Measurements from ENCODE around the gene CTRL.
"Not testable (repeated sequence)": the region's sequence is repeated elsewhere in the genome, so short reads cannot be mapped to it uniquely, and the experiment has no call there.

Gene CTRL

DNA sequence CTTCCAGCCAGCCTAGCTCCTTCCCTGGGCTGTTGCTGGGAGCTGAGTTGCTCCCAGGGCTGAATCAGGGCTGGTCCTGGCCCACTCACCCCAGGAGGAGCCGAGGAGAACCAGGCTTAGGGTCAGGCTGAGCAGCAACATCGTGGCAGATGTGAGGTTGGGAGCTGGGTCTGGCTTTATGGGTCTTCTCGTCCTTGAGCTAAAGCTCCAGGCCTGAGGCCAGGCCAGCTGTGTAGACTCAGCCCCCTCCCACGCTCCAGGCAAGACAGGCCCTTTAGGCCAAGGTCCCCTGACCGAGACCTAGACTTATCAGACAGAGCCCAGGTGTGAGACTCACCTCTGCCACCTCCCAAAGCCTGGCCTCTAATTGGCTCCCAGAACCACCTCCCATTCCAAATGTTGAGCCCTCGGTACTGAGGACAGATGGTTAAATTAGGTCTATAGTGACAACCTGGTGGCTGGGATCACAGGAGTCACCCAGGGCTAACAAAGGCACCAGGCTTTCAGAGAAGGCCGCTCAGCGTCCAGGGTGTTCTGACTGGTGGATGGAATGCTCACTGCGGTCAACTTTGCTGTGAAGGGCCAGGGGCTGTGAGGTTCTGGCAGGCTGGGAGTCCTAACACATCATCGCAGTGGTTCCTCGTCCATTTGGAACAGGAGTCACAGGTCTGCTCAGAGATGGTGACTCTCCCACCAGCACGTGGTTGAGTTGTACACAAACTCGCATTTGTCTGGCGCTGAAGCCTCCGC is at the start of gene CTRL:
Gene CTRL, minus strand, starts transcription at position 151 of the 750 bp plus-strand sequence. Its CDS starts 10 bp downstream, at position 141.
- DNase-seq: no peak

DNA sequence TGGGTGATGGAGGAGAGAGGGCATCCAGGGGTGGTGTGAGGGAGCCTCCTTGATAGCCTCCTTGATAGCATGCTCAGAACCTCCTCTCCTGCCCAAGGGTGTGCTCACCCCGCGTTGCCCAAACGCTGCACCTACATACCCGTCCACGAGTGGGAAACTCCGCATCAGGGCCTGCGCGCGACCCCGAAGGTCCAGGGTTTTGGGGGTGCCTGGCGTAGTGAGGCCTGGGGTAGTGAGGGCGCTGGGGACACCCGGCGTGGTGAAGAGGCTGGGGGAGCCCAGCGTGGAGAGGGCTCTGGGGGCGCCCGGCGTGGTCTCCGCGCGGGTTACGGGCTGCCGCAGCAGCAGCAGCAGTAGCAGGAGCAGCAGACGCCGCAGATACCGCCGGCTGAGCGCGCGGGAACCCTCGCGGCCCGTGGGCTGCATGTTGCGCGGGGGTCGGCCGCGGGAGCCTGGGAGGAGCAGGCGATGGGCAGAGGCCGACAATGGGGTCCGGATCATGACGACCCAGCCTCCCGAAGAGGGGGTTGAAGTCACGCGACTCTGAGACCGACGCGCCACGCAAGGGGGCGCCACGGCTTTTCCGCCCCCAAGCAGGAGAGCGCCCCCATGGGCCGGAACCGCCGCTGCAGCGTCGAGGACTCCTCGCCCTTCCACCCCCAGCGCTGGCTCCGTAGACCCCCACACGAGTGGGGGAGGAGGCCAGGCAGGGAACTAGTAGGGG is 48.5 kb upstream of the CTRL start, which contains the start of gene DPEP3:
Gene DPEP3, minus strand, starts transcription at position 545 of the 724 bp plus-strand sequence. Its CDS starts 119 bp downstream, at position 426.
- DNase-seq: no peak

DNA sequence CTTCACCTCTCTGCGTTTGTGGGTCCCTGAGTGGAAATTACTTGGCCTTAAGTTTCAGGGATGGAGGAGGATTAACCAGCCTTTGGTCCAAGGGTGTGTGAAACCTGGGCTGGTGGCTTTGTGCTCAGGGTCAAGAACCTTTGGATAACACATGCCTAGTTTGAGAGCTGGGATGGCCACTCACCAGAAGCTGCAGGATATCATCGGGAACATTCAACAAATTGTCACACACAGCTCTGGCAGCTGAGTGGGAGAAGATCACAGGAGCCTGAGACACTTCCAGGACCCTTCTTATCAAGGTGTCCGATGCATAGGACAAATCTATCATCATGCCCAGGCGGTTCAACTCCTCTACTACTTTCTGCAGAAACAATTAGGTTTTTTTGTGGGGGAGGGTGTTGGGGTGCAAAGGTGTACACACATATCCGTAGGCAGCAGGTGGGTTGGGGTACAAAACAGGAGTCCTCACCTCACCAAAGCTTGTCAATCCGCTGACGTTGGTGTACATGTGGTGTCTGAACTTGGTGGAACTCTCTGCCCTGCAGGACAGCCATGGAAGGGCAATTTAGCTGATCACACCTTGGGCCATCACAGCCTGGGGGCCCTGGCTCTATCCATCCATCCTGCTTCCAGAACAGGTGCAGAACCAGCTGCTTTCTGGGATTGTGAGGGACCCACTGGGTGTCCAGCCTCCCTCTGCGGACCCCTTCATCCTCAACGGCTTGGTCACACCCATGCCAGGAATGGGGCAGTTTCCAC is 46.0 kb upstream of the CTRL start:
- no peak for DNase-seq

DNA sequence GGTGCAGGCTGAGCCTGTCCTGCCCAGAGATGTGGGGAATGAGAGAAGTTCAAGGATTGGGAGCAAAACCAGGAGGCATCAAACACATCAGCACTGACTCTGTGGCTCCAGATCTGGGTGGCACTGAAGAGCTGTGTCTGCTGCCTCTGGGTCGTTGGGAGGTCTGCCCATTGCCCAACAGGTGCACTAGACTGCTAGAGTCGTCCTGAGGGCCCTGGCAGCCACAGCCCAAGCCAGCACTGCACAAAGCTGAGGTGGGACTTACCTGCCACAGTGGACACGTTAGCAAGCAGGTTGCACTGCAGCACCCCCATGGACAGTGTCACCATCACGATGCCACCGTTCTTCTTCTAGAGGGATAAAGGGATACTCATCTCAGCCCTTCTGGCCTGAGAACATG is 45.3 kb upstream of the CTRL start:
- no peak for DNase-seq

DNA sequence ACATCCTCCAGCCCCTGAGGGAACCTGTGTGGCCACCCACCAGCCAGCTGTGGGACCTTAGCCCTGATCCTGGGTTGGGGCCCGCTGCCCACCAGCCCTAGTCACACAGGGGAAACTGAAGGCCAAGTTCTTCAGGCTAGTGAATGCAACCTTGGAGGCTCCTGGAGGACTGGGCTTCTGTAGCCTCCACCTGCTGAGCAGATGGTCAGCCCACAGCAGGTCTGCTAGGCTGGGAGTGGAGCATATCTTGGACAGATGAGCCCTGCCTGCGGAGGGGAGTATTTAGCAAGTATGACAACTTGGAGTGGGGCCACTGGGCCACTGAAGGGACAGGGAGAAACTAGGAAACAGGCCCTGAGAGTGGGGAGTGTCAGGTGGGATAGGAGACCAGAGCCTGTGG is 44.5 kb upstream of the CTRL start:
- DNase-seq: no peak

DNA sequence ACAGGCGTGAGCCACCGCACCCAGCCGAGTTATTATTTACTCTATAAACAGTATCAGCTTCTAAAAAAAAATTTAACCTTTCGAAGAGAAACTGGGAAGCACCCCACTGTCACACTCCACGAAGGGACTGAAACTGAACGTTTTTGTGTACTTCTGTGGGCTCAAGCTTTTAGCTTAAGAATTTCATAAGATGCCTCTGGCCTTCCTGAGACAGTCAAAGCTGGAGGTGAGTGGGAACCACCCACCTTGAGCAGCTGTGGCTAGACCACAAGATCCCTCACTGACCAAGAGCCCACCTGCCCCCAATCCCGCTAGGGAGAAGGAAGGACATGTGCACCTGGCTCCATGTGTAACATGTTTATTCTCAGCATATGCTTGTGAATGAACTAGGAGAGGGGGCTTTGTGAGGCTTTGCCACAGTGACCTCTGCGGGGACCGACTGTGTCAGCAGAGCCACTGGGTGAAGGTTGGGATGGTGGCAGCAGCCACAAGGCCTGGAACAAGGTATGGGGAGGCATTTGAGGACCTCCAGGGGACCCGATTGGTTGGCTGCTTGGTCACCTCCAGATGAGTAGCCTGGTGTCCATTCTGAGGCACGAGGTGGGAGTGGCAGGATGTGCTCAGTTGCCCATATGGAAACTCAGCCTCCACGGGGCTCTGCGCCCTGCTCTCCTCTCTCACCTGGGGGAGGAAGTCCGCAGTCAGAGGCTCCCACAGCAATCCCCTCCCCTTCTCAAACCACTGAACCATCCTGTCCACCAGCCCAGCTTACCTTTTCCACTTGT is 43.9 kb upstream of the CTRL start:
- no peak for DNase-seq

DNA sequence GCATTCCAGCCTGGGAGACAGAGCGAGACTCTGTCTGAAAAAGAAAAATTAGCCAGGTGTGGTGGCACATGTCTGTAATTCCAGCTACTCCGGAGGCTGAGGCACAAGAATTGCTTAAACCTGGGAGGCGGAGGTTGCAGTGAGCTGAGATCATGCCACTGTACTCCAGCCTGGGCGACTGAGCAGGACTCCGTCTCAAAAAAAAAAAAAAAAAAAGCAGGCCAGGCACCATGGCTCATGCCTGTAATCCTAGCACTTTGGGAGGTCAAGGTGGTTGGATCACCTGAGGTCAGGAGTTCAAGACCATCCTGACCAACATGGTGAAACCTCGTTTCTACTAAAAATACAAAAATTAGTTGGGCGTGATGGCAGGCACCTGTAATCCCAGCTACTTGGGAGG is 40.6 kb upstream of the CTRL start:
- DNase-seq: not testable (repeated sequence)

DNA sequence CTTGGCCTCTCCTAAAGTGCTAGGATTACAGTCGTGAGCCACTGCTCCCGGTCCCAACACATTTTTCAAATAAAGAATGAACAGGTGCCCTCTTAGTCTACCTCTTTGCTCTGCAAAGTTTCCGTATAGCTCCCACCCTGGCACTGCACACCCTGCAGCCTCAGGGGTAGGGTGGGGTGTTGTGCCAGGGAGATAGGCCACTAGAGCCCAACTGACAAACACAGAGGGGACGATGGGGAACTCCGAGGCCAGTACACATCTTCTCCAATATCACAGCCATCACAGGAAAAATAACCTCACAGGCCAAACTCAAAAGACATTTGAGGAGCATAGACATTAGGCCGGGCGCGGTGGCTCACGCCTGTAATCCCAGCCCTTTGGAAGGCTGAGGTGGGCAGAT is 39.4 kb upstream of the CTRL start:
- DNase-seq: no peak

DNA sequence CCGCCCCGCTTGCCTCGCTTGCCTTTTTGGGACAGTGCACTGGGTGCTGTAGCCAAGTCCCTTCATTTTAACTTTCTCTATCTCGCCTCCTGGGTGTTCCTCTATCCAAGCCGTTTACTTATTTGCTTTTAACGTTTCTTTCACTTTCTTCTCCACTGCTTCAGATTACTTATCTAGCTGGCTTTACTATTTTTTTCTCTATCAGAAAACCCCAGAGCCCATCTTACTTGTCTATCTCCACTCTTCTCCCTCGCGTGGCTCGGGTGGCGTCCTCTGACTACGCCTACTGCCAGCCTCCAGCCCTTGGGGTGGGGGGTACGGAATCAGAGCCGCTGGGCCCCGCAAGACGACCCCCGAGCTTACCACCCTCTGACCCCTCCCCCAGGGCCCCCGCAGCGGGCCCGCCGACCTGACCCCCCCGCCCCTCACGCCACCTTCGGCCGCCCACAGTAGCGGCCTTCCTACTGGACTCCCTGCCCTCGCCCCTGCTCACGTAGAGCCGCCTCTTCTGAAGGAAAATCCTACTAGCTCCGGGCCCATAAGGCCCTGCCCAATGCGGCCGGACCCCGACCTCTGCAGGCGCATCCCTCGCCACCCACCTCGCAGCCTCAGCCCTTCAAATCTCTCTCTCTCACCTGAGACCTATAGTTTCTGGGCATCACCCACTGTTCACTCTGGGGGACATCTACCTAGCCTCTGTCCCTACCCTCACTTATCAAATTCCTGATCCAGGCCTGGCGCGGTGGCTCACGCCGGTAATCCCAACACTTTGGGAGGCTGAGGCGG is 37.8 kb upstream of the CTRL start:
- DNase-seq: peak in 1 of 2 experiments; percentile 50

DNA sequence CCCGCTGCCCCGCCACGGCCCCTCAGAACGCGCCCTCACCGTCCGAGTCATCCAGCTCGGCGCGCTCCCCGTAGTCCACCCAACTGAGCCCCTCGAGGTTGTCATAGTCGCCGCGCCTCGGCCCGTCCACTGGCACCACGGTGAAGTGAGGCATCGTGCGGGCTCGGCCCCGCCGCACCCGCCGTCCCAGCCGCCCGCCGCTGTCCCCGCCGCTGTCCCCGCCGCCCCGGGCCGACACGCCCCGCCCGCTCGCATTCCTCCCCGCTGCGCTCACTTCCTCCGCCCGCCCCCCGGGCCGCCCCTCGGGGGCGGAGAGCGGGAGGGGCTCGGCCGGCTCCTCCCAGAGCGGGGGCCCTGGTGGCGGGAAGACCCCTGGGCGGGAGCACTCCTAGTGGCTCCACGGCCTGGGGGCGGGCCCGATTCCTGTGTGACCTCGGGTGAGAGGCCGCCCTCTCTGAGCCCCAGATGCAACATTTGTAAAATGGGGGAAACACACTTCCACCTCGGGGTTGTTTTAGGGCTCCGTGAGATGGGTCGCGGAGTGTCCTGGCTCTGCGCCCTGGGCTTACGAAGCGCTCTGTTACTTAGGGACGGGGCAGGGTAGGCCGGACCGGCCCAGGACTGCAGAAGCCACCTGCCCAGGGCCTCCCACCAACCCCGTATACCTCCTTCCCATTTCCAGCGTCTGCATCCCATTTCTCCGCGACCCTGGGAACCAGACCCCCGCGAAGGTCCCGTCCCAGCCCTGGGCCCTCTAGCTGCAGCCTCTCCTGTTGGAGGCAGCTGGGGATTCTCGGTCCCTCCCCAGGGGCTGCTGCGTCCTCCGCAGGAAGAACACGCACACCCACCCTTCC is 37.0 kb upstream of the CTRL start, which contains the start of gene SLC12A4:
Gene SLC12A4, minus strand, starts transcription at position 238 of the 854 bp plus-strand sequence. Its CDS starts 84 bp downstream, at position 154.
- peak; percentile 71 to 76 for DNase-seq

DNA sequence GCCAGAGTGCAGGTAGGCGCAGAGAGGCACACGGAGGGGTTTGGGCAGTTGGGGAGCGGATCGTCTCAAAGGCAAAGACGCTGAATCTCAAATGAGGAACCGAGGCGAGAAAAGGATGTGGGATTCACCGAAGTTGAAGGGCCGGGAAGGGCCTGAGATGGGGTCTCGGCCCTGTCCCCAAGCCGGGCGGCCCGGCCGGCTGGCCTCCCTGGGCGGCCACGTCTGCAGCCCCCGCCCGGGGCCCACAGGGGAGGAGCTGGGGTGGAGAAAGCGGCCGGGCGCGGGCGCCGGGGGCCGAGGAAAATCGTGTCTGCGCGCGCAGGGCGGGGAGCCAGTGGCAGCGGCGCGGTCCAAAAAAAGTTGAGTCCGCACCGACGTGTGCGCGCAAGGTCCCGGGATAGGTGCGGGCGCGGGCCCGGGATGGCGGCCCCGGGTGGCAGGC is 36.3 kb upstream of the CTRL start:
- peak; percentile 23 to 35 for DNase-seq

DNA sequence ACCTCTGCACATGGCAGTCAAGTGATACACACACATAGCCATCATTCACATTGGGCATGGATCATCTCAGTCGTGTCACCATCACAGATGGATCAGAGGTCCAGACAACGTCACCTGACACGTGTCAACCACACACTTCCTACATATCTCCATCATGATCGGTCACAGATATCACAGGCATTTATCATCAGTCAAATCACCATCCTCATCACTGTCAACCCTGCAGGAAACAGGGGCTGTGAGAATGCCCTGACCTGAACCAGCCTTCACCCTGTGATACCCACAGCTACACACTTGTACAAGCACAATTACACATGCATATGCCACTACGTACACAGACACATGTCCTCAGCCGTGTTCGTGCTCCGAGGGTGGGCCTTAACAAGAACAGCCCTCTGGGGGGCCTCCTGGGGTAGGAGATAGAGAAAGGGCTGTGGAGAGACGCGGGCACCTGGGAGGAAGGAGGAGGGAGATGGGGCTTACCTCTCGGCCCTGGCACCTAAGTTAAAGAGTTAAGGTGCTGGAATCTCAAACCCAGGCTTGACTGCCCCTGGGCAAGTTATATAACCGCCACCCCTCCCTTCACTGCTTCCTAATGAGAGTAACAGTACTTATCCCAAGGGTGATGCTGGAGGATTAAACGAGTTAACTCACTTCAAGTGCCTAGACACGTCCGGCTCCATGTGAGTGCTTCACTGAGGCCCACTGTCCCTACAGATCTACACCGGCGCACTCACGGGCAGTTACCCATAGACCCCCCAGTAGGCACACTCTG is 35.7 kb upstream of the CTRL start:
- no peak for DNase-seq

DNA sequence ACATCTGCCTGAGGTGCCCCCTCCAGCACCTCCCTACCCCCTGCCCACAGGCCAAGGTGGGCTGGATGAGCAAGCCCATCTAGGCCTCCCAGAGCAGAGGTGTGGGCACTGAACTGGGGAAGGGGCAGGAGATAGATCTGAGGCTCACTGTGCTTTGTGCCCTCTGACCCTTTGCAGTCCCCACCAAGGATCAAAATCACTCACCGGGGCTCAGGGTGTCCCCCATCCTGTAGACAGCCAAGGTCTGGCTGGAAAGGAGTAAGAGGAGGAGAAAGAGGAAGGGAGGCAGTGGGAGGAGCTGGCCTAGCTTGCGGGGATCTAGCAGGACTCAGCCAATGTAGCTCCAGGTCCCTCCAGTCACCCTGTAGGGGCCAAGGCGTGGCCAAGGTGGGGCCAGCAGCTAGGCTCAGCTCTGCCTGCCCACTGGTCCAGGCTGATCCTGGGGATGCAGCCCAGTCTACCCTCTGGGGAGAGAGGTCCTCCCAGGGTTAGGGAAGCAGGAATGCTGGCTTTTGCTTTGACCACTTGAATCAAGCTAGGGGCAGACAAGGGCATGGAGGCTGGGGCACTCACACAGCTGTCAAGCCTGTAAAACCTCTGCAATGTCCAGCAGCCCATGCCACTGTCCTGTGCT is 35.0 kb upstream of the CTRL start:
- DNase-seq: peak; percentile 32 to 36

DNA sequence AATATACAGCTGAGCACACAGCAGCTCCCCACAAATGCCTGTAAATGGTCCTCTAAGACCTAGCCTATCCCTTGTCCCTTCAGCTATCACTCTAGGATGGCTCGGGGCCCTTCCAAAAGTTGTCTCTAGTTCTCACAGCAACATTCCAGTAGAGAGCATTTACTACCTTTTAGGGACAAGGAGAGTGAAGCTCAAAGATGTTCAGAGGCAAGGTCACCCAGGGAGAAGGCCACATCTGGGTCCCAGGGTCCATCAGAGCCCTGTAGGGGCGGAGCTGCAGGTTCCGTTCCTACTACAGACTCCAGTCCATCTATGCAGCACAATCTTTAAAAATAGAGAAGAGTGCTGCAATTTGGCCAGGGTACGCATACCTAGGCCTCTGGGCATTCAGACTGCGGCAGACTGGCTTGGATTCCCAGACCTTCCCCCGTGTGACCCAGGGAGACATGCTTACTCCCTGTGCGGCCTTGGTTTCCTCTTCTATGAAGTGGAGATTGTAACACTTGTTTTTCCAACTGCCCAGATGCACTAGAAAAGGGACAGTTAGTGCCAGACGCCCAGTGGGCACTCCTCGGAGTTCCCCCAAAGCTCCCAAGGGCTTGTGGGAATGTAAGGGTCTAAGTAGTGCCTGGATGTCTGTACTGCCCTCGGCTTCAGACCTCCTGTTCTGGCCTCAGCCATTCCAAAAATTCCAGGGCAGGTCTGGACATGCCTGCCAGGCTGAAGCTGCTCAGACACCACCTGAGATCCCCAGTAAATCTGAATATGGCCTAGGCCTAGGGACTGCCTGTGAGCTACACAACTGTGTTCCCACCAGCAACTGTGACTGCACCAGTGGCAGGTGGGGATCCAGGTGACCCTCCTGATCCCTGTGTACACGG is 34.2 kb upstream of the CTRL start:
- no peak for DNase-seq

DNA sequence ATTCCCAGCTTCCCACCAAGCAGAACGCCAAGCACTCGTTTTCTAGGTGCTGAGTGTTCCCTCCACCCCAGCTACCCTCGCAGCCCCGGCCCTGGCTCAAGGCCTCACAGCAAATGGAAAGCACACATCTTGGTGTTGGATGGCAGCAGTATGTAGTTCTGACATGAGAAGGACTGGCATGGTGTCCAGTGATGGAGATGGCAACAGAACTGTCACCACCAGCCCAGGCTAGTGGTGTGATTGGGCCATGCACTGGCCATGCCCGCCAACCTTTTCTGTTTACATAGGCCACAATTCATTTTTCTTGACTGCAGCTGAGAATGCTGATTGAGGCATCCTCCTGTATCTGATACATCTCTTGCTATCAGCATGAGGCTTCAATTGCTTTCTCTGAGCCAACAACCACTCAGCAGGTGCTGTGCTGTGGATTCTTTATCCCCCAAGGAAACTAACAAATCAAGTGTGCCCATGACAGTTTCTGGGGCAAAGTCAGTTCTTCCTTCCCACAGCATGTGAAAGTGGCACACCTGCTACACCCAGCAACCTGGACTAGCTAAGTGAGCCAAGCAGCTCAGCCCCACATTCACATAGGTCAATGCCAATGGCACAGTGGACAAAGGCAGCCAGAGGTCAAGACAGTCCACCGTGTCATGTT is 32.9 kb upstream of the CTRL start:
- no peak for DNase-seq

DNA sequence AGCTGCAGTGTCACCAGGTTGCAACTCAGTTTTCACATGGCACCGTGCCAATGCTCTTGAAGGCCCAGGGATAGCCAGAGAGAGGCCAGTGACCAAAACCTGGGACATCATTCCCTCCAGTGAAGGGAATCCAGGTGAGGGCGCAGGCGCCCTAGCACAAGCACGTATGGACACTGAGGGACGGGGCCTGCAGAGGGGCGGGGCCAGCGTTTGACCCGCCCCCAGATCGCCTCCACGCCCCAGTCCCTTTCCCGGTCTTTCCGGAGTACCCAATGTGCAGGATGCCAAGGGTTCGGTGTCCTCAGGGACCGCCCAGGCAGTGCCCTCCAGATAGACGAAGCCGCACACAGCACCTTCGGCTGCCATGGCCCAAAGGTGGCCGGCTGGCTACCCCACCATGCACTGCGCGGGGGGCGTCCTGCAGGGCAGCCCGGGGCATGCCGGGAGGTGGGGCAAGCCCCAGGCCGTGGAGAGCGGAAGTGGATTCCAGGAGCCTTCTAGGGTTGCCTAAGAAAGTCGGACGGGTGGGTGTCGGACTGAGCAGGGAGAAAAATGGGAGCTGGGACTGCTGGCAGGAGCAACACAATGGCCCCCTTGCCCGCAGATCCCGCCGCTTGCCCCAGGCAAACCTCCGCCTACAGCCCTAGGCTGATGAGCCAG is 32.1 kb upstream of the CTRL start:
- no peak for DNase-seq

DNA sequence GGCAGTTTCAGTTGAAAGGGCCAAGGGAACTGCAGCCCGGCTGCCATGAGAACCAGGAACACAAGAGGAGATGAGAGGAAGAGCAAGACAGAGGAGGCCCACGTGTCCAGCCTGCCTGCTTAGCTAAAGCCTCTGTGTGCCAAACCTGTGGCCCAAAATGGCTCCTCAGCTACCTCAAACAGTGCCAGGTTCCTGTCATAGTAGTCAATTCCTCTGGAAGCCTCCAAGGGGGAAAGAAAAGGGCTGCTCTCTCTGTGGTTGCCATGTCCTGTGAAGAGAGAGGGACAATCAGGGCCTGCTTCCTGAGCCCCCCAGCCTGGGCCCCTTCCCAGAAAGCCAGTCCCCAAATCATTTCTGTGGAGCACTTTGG is 31.6 kb upstream of the CTRL start:
- DNase-seq: no peak
